Aorta (tissue), 5 donors: ENCODE results near the gene C6orf62. TPM values are rescaled to one million over a fixed set of nuclear protein-coding genes. Genes with fewer than 3 reads are reported as not detected.
"Not testable (repeated sequence)": the region's sequence is repeated elsewhere in the genome, so short reads cannot be mapped to it uniquely, and the experiment has no call there.

ENCODE experiments used
- ATAC-seq: fragments of 200-7000 bp; cut with Tn5 transposase; one replicate; pipeline ENCODE4 v1.9.1; 2022; ENCODE audit warnings: moderate library complexity; ENCODE audit not compliant: low FRiP score
- DNase-seq, 2 donors: peaks; one replicate each; pipeline ENCODE4 v3.0.0-alpha.2; 2020
- H3K27ac ChIP-seq, 2 donors: one replicate each; pipeline ENCODE4 v1.5.1; 2013; ENCODE audit warnings: low read length in 2 of 2, mild to moderate bottlenecking in 2 of 2, moderate library complexity in 2 of 2, control low read depth in 1 of 2, inconsistent platforms in 1 of 2, low read depth in 1 of 2
- H3K27me3 ChIP-seq, 2 donors: one replicate each; pipeline ENCODE4 v1.6.1; 2013; ENCODE audit warnings: control low read depth in 1 of 2, low read length in 1 of 2, mild to moderate bottlenecking in 1 of 2, moderate library complexity in 1 of 2; ENCODE audit not compliant: insufficient read depth in 2 of 2, control insufficient read depth in 1 of 2
- H3K36me3 ChIP-seq, 2 donors: one replicate each; pipeline ENCODE4 v1.6.1; 2013; ENCODE audit warnings: control low read depth in 1 of 2, low read length in 1 of 2, mild to moderate bottlenecking in 1 of 2; ENCODE audit not compliant: insufficient read depth in 2 of 2, control insufficient read depth in 1 of 2
- H3K4me1 ChIP-seq, 2 donors: one replicate each; pipeline ENCODE4 v1.6.1; 2013; ENCODE audit warnings: low read length in 2 of 2, control low read depth in 1 of 2, mild to moderate bottlenecking in 1 of 2, moderate library complexity in 1 of 2; ENCODE audit not compliant: insufficient read depth in 2 of 2, control insufficient read depth in 1 of 2
- H3K4me3 ChIP-seq, 2 donors: one replicate each; pipeline ENCODE4 v1.5.1; 2013; ENCODE audit warnings: low read length in 2 of 2, control low read depth in 1 of 2, mild to moderate bottlenecking in 1 of 2
- H3K9me3 ChIP-seq: one replicate; pipeline ENCODE4 v1.6.1; 2013; ENCODE audit warnings: mild to moderate bottlenecking, low read length; ENCODE audit not compliant: control insufficient read depth
- WGBS, 2 donors: extraction: QIAGEN DNeasy Blood & Tissue Kit; methylation state at CpG; one replicate each; pipeline ENCODE4 v1.1.7; 2013; 5-methylcytosine and 5-hydroxymethylcytosine counted together
- intact Hi-C, 2 donors: fragments of 100-400 bp; cut with DNase I; formaldehyde crosslinking; loops; one replicate each; pipeline versions ENCODE4 v1.14.2 to v1.15.0; 2022
- polyA plus RNA-seq, 2 donors: library from polyadenylated mRNA; stranded (reverse); fragments of 200-250 nt; gene quantifications; one replicate each; pipeline ENCODE4 v1.2.3, GENCODE V29; 2013
- total RNA-seq, 2 donors: library from RNA; stranded (reverse); fragmentation: NEBNext Ultra II Directional; extraction: Animal tissue kit (Norgen Biotek cat#: 25700); gene quantifications; one replicate each; pipeline ENCODE4 v1.2.1, GENCODE V29; 2021
- donor health status: healthy with polysubstance abuse.
- donor health status: Bipolar disorder and iron deficiency.
- donor health status: DM: no; HTN: no; CAD: no.
- donor health status: DM: no; HTN: no; CAD: no.
- donor health status: DM: yes; HTN: yes; CAD: no.

Gene C6orf62
- total and polyA plus RNA-seq, 4 donors, result 35.1 to 88.5 (median 57.2) TPM

DNA sequence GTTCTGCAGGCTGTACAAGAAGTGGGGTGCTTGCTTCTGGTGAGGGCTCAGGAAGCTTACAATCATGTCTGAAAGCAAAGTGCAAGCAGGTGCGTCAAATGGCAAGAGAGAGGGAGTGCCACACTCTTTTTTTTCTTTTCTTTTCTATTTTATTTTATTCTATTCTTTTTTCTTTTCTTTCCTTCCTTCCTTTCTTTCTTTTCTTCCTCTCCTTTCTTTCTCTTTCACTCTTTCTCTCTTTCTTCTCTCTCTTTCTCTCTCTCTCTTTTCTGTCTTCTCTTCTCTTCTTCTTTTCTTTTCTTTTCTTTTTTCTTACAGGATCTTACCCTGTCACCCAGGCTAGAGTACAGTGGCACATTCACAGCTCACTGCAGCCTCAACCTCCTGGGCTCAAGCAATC lies 32.5 kb downstream of the C6orf62 start:
- intact Hi-C loops, result no loop called here
- DNase-seq (no peak), ATAC-seq (no peak)
- H3K9me3 ChIP-seq, result no peaks in the 10 kb centered on the region
- no peaks in the 10 kb centered on the region for H3K27me3 ChIP-seq
- no peaks in the 10 kb centered on the region for H3K4me1 ChIP-seq
- WGBS, 2 donors, result 98 to 100% methylated on average over 1 of the region's 1 CpG
- no peak overlapping the region for H3K27ac ChIP-seq
- no peaks in the 10 kb centered on the region for H3K36me3 ChIP-seq
- no peak overlapping the region for H3K4me3 ChIP-seq

DNA sequence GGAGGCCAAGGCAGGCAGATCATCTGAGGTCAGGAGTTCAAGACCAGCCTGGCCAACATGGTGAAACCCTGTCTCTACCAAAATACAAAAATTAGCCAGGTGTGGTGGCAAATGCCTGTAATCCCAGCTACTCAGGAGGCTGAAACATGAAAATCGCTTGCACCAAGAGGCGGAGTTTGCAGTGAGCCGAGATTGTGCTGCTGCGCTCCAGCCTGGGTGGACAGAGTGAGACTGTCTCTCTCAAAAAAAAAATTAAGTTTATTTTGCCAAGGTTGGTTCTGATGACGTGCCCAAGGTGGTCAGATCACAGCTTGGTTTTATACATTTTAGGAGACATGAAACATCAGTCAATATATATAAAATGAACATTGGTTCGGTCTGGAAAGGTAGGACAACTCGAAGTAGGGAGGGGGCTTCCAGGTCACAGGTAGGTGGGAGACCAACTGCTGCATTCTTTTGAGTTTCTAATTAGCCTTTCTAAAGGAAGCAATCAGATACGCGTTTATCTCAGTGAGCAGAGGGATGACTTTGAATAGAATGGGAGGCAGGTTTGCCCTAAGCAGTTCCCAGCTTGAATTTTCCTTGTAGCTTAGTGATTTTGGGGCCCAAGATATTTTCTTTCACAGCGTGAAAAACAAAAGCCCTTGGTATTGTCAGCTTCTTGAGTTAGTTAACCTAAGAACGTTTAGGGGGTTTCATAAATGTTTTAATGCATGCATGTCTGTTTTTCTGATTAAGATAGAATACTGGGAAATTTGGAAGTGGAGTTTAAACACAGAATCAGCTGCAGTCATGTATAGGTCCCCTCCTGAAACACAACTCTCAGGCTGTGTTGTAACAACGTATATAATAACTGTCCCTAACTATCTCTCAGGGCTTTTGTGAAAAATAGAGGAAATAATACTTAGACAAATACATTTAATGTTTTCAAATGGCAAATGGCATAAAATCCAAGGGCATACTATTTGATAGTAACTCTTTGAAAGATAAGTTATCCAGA lies 35.4 kb downstream of the C6orf62 start:
- Histone ChIP-seq H3K4me3 (no peak overlapping the region), H3K27me3 (no peaks in the 10 kb centered on the region), H3K9me3 (no peaks in the 10 kb centered on the region), H3K36me3 (no peaks in the 10 kb centered on the region), H3K27ac (no peak overlapping the region), H3K4me1 (no peaks in the 10 kb centered on the region)
- intact Hi-C loops, result no loop called here
- WGBS, 2 donors, result 71 to 73% methylated on average over 12 of the region's 12 CpGs
- no peak for ATAC-seq
- DNase-seq, result no peak

DNA sequence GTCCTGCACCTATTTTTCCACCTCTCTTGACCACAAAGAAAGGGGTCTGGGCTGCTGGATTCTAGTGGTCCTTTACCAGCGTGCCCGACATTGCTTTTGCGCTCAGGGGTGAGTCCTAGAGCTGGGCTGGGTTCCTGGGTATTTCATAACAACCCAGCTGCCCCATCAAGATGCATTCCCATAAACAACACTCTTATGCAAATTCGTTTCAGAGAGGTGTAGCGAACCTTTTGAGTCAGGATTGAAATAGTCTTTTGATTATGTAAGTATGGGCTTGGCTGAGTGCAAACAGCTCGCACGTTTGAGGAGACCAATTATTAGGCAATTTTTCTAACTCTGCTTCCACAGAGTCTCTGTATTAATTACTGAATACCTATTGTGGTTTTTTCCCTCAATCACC lies 38.4 kb downstream of the C6orf62 start:
- no peaks in the 10 kb centered on the region for H3K36me3 ChIP-seq
- no peaks in the 10 kb centered on the region for H3K27me3 ChIP-seq
- intact Hi-C loops, result no loop called here
- no peak overlapping the region for H3K27ac ChIP-seq
- DNase-seq, result no peak
- ATAC-seq, result no peak
- no peaks in the 10 kb centered on the region for H3K9me3 ChIP-seq
- H3K4me1 ChIP-seq, result no peaks in the 10 kb centered on the region
- H3K4me3 ChIP-seq, result no peak overlapping the region
- 90% methylated on average over 7 of the region's 7 CpGs for WGBS, 2 donors

DNA sequence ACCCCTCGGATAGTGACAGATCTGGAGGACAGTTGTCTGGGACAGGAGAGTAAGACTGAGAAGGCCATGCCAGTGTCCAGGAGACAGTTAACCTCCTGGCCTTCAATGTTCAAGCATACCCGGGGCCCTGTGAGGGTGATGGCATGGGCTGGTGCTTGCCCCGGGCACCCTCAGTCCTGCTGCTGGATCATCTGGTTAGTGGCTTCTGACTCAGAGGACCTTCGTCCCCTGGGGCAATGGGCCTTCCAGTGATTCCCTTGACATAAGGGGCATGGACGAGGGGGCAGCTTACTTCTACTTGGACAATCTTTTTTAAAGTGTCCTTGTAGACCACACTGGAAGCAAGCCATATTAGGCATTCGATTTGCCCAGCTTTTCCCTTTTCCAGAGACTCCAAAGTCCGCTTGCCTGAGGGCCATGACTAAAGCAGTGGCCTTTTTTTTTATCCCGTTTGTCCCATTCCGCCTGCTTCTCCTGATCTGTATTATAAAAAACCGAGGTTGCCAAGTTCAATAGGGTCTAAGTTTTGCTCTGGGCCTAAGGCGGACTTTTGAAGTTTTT lies 40.1 kb downstream of the C6orf62 start:
- H3K4me3 ChIP-seq, DNase-seq, H3K27ac ChIP-seq, ATAC-seq, H3K9me3 ChIP-seq, H3K36me3 ChIP-seq, H3K4me1 ChIP-seq, H3K27me3 ChIP-seq, intact Hi-C loops: not testable (repeated sequence)
- WGBS, 2 donors, result 92 to 93% methylated on average over 11 of the region's 11 CpGs

DNA sequence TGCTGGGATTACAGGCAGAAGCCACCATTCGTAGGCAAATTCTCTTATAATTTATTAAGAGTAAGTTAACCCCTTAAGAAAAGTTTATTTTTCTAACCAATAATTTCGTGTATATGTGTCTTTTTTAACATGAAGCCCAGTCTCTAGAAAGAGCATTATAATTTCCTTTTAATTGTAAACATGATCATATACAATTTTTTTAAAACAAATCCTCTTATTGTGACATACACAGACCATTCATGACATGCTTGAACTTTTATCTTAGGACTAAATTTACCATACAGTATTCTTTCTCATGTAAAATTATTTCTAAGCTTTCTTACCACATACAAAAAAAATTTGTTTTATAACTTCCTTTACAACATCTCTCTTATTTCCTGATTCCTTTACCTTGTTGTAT lies 45.3 kb downstream of the C6orf62 start:
- 75 to 86% methylated on average over 2 of the region's 2 CpGs for WGBS, 2 donors
- ATAC-seq (no peak), DNase-seq (no peak)
- Histone ChIP-seq H3K27me3 (no peaks in the 10 kb centered on the region), H3K9me3 (no peaks in the 10 kb centered on the region), H3K27ac (no peak overlapping the region), H3K4me1 (no peaks in the 10 kb centered on the region), H3K4me3 (no peak overlapping the region), H3K36me3 (no peaks in the 10 kb centered on the region)
- intact Hi-C loops, result no loop called here

DNA sequence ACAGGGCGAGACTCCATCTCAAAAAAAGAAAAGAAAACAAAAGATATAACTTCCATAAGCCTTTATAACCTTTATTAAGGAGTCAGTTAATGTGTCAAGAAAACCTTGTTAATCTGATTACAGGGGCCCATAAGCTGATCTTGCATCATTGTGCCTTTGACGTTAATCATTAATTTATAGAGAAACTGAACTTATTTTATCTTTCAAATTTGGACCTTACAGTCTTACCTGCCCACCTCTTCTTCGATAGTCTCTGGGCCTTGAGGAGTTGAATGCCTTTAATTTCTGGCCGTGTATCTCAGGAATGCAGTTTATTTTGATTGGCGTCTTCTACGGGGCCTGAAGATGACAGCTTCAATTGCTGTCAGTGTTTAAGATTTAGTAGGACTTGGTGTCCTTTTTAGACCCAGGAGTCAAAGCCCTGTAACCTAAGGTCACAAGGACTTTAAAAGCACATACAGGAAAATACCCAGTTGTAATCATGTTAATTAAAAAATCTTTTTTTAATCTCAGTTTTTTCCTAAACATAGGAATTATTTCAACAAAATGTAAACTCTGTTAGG lies 46.3 kb downstream of the C6orf62 start:
- H3K27ac ChIP-seq, result no peak overlapping the region

DNA sequence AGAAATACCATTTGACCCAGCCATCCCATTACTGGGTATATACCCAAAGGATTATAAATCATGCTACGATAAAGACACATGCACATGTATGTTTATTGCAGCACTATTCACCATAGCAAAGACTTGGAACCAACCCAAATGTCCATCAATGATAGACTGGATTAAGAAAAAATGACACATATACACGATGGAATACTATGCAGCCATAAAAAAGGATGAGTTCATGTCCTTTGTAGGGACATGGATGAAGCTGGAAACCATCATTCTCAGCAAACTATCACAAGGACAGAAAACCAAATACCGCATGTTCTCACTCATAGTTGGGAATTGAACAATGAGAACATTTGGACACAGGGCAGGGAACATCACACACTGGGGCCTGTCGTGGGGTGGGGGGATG lies 47.9 kb downstream of the C6orf62 start:
- H3K27ac ChIP-seq, H3K4me3 ChIP-seq, H3K9me3 ChIP-seq, ATAC-seq, H3K36me3 ChIP-seq, intact Hi-C loops, H3K4me1 ChIP-seq, H3K27me3 ChIP-seq, DNase-seq: not testable (repeated sequence)
- WGBS, 2 donors, result 89 to 94% methylated on average over 4 of the region's 4 CpGs

More for the DNA sequence above, 46.3 kb downstream of the C6orf62 start:
- 68 to 71% methylated on average over 6 of the region's 6 CpGs for WGBS, 2 donors
- Histone ChIP-seq H3K27me3 (no peaks in the 10 kb centered on the region), H3K9me3 (no peaks in the 10 kb centered on the region), H3K4me1 (no peaks in the 10 kb centered on the region), H3K4me3 (no peak overlapping the region), H3K36me3 (no peaks in the 10 kb centered on the region)
- DNase-seq (no peak), ATAC-seq (no peak)
- intact Hi-C loops, result no loop called here

DNA sequence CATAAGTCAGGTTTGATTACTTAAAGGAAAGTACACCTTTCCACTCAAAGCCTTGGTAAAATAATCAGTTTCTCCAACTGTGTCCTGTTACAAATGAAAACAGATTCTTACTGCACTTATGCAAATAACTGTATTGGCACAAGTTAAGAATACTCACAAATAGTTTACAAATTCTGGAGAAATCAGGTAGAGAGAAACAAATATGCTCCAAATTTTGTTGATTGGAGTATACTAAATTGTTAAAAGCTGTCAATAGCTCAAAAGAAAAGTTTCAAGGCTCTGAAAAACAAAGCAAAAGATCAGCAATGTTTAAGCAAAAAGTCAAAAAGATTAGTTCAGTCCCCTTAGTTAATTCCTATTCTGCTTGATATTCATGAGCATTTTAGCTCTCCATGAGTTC lies 48.5 kb downstream of the C6orf62 start:
- ATAC-seq, DNase-seq: not testable (repeated sequence)

More for the DNA sequence above, 48.5 kb downstream of the C6orf62 start:
- H3K9me3 ChIP-seq, H3K4me3 ChIP-seq, H3K36me3 ChIP-seq, H3K27me3 ChIP-seq, H3K27ac ChIP-seq, intact Hi-C loops, H3K4me1 ChIP-seq: not testable (repeated sequence)
